GM20000 (cell line): ENCODE results near the gene CCDC78.

Experiments
- DNase-seq: peaks from one replicate; pipeline ENCODE4 v3.0.0; 2012; ENCODE audit warnings: low spot score
- CTCF ChIP-seq: IDR thresholded peaks from 2 replicates; pipeline ENCODE4 v1.5.1; 2012; ENCODE audit warnings: mild to moderate bottlenecking, control low read depth; ENCODE audit errors: extremely low read depth, missing control alignments

The CCDC78 gene

DNA sequence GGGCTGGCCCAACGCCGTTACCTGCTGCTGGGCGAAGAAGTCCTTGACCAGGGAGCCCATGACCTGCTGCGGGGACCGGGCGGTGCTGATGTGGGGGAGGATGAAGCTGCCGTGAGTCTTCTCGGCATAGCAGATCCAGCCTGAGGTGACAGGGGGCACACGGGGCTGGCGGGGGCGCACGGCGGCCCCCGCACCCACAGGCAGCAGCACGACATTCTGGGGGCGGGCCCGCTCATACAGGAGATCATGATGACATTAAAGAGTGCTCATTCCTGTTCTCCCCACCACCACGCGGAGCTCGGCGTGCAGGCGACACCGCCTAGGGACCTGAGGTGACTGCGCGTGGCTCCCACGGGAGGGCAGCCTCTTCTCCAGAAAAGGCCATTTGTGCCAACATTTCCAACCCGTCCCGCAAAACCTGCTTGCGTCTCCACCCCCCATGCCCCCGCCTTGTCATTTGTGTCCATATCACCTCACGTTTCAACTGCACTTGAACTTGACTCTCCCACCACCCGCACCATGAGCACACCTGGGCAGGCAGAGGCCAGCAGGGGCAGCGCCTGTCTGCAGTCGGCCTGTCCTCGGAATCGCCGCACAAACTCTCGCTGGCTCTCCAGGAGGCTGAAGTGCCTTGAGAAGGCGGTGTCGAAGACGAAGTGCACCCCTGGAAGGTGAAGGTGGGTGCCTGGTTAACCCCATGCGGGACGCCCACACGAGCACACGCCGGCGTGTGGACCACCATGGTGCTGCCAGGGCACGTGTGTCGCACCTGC, 8.2 kb upstream of the CCDC78 start:
- DNase-seq: no peak
- no peak for TF ChIP-seq CTCF

GRCh38 chr16:733382-734207, 7.4 kb upstream of the CCDC78 start:
- DNase-seq: no peak
- TF ChIP-seq CTCF: peak; percentile 26

DNA sequence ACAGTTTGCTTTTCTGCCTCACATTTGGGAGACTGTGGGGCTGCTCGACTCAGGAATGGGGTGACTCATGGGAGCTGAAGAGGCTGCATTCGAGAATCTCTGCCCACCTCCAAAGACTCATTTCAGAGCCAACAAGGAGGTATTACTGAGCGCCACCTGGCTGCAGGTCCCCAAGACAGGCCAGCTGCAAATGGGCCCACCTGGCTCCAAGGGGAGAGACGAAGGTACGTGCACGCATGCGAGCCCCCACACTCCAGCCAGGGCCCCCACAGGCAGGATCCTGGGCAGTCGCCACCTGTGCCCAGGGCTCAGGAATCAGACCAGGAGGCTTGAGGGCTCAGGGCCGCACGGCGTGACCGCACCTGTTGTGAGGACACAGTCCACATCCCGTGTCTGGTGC, 6.7 kb upstream of the CCDC78 start:
- DNase-seq: no peak
- no peak for TF ChIP-seq CTCF

DNA sequence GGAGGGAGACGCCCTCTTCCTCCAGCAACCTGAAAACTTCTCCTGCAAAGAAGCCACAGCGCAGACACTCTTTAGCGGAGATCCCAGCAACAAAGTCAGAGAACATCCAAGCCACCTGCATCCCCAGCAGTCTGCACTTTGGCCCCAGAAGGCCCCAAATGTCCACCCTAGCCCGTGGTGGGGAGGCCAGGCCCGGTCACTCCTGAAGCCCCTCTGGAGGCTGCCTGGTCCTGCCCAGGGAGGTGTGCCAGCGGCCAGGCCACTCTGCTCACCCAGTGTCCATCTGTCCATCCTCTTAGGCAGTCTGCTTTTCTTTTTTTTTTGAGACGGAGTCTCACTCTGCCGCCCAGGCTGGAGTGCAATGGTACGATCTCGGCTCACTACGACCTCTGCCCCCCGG, 6.1 kb upstream of the CCDC78 start:
- TF ChIP-seq CTCF: no peak
- DNase-seq: no peak

- no peak for DNase-seq
- no peak for TF ChIP-seq CTCF
These were observed 4.6 kb upstream of the CCDC78 start for GRCh38 chr16:730666-731509.

DNA sequence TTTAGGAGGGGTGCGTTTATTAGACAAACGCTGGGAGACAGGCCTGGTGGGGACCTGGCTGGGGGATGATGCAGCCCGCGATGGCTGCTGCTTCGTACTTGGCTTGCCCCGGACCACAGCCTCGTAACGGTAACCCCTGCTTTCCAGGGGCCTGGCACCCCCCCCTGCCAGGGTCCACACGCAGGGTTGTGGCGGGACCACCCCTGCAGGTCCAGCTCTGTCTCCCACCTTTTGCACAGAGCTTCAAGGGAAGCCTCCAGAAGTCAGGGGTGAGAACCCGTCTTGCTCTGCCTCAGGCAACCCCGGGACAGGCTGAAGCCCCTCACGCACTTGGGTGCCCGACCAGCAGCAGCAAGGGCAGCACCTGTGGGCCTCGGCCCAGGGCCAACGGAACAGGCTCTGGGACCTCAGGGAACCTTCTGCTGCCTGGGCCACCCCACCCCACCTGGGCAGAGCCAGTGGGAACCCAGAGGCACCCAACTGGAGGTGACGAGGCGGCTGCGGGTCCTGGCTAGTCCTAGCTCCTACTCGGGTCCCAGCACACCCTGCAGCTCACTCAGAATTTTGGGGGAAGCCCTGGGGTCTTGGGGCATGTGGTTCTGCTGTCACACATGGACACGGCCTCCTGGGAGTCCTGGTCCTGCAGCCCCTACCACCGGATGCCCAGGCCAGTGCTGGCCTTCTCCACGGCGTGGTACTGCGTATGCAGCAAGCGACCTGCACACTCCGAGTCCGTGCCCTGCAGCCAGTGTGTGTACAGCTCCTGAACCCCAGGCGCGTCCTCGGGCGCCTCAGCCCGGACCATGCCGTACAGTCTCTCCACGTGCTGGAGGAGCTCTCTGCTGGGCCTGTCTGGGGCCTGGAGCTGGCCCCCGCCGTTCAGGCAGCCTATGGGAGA, 3.8 kb upstream of the CCDC78 start:
- no peak for TF ChIP-seq CTCF
- DNase-seq: no peak
